OCI-LY3 (cell line): ENCODE data around the gene ZFYVE21.

Source experiments
- H2AFZ ChIP-seq: fragments of 200-600, 300-600 bp; shearing (Covaris generic); 2 replicates; pipeline ENCODE4 v1.6.0; 2014; ENCODE audit warnings: antibody characterized with exemption, low read depth, low read length
- H3K27ac ChIP-seq: fragments of 200-600, 300-600 bp; sonication (generic); 2 replicates; pipeline ENCODE4 v1.5.1; 2014; ENCODE audit warnings: mild to moderate bottlenecking, low read length, moderate library complexity, mixed read lengths
- H3K27me3 ChIP-seq: fragments of 200-600, 300-600 bp; sonication (generic); 2 replicates; pipeline ENCODE4 v1.6.1; 2014; ENCODE audit warnings: low read depth, low read length, mixed read lengths
- H3K36me3 ChIP-seq: fragments of 200-600, 300-600 bp; sonication (generic); replicated peaks from 2 replicates; pipeline ENCODE3; 2014; ENCODE audit warnings: low read depth, low read length, mixed read lengths
- H3K4me1 ChIP-seq: fragments of 300-600, 200-600 bp; sonication (generic); 2 replicates; pipeline ENCODE4 v1.6.1; 2014; ENCODE audit warnings: low read length, mixed read lengths
- H3K4me2 ChIP-seq: fragments of 200-600, 300-600 bp; sonication (generic); 2 replicates; pipeline ENCODE4 v1.6.1; 2014; ENCODE audit warnings: low read length, mixed read lengths
- H3K4me3 ChIP-seq: fragments of 300-600, 200-600 bp; sonication (generic); 2 replicates; pipeline ENCODE4 v1.5.1; 2014; ENCODE audit warnings: antibody characterized with exemption, mild to moderate bottlenecking, low read length, moderate library complexity
- H3K79me2 ChIP-seq: fragments of 300-600, 200-600 bp; shearing (Covaris generic); 2 replicates; pipeline ENCODE4 v1.6.1; 2014; ENCODE audit warnings: mild to moderate bottlenecking, low read length, mixed read lengths
- H3K9ac ChIP-seq: fragments of 300-600, 200-600 bp; shearing (Covaris generic); 2 replicates; pipeline ENCODE4 v1.6.0; 2014; ENCODE audit warnings: mild to moderate bottlenecking, low read length, moderate library complexity
- H3K9me3 ChIP-seq: fragments of 200-600, 300-600 bp; shearing (Covaris generic); 2 replicates; pipeline ENCODE4 v1.6.1; 2014; ENCODE audit warnings: low read length, mixed read lengths; ENCODE audit not compliant: insufficient read depth
- H4K20me1 ChIP-seq: fragments of 200-600, 300-600 bp; sonication (generic); 2 replicates; pipeline ENCODE4 v1.6.1; 2016; ENCODE audit warnings: low read length, mixed read lengths; ENCODE audit not compliant: insufficient read depth
- EZH2phosphoT487 ChIP-seq: fragments of 200-600 bp; shearing (Covaris generic); IDR thresholded peaks from 2 replicates; pipeline ENCODE4 v1.6.1; 2018; ENCODE audit warnings: antibody characterized with exemption, mixed run types, low read depth
- TF ChIP-seq, protein P1 (sequence below): fragments of 200-600, 300-600 bp; sonication (generic); IDR thresholded peaks from 2 replicates; pipeline ENCODE4 v1.5.1; 2014; ENCODE audit warnings: antibody characterized with exemption, low read length, low read depth

The ZFYVE21 gene

DNA sequence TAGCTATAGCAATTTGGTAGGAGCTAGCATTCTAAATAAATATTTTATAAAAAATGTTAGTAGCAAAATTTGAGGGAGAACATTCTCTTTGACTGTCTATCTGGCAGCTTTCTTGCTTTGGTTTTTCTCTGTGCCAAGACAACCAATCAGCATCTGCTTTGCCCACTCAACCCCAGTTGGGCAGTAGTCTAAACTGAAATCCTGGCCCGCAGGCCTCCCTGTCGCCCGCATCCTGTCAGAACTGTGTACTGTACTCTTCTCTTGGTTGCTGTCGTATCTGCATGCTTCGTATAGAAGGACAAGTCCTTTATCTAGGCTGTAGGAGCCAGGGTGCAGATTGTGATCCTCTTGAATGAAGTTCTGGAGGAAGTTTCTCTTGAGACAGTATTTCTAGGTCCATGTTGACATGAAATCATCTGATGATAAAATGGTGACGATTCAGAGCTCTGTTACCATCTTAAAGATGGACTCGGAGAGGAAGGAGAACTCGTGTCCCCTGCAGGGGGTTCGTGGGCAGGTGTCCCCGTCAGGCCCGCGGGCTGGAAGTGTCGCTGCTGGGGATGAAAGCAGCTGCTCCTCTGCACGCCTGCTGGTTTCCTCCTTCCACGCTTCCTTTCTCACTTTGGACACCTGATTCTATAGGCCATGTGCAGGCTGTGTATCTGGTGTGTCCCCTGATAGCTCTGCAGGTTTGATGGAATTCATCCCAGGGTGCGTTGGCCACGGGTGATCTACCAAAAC lies 34.9 kb upstream of the ZFYVE21 start:
- no peaks in the 10 kb centered on the region for H3K27me3 ChIP-seq
- no peak overlapping the region for H2AFZ ChIP-seq
- H3K4me2 ChIP-seq = no peak overlapping the region
- no peaks in the 10 kb centered on the region for H4K20me1 ChIP-seq
- H3K9me3 ChIP-seq = no peaks in the 10 kb centered on the region
- H3K9ac ChIP-seq = no peak overlapping the region
- no peak overlapping the region for H3K27ac ChIP-seq
- H3K79me2 ChIP-seq = no peaks in the 10 kb centered on the region
- no peak overlapping the region for H3K4me3 ChIP-seq
- TF ChIP-seq, protein P1, sequence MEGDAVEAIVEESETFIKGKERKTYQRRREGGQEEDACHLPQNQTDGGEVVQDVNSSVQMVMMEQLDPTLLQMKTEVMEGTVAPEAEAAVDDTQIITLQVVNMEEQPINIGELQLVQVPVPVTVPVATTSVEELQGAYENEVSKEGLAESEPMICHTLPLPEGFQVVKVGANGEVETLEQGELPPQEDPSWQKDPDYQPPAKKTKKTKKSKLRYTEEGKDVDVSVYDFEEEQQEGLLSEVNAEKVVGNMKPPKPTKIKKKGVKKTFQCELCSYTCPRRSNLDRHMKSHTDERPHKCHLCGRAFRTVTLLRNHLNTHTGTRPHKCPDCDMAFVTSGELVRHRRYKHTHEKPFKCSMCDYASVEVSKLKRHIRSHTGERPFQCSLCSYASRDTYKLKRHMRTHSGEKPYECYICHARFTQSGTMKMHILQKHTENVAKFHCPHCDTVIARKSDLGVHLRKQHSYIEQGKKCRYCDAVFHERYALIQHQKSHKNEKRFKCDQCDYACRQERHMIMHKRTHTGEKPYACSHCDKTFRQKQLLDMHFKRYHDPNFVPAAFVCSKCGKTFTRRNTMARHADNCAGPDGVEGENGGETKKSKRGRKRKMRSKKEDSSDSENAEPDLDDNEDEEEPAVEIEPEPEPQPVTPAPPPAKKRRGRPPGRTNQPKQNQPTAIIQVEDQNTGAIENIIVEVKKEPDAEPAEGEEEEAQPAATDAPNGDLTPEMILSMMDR = no peak
- no peak for TF ChIP-seq EZH2phosphoT487
- H3K4me1 ChIP-seq = peaks cover 12% of the 10 kb centered on the region
- H3K36me3 ChIP-seq = peaks cover 43% of the 10 kb centered on the region

DNA sequence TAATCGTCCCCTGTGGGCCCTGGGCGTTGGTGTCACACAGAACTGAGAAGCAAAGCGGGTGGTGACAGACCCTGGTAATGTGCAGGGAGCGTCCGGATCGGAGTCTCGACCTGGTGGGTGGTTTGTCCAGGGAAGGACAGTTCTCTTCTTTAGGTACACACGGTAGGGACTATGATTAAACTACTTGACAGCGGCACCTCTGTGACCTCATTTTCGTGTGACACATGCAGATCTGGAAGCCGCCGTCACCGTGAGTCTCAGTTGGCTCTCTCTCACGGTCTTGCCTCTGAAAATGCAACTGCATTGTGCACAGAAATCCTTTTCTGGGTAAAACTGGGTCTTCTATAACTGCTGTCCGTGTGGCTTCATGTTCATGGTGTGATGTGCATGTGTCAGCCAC lies 32.5 kb upstream of the ZFYVE21 start:
- Histone ChIP-seq H3K4me3 (no peak overlapping the region), H4K20me1 (no peaks in the 10 kb centered on the region), H3K9ac (no peak overlapping the region), H3K4me1 (peaks cover 12% of the 10 kb centered on the region), H2AFZ (no peak overlapping the region), H3K4me2 (no peak overlapping the region), H3K27me3 (no peaks in the 10 kb centered on the region), H3K36me3 (peaks cover 50% of the 10 kb centered on the region), H3K9me3 (no peaks in the 10 kb centered on the region), H3K27ac (no peak overlapping the region), H3K79me2 (no peaks in the 10 kb centered on the region)
- no peak for TF ChIP-seq EZH2phosphoT487
- TF ChIP-seq, protein P1 = no peak

DNA sequence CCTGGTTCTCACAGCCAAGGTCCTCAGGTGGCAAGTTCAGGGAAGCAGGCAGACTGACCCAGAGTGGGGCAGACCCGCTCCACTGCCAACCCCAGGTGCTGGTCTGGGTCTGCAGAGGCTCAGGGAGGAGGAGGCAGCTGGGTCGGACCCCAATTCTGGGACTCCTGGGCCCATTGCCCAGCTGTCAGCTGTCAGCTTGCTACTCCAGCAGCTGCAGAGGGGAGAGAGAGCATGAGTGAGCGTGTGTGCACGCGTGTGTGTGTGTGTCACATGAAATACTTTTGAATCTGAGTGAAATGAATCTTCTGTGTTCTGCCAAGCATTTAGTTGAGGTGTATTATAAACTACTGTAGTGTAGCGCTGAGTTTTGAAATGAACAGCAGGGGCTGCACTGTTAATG lies 31.1 kb upstream of the ZFYVE21 start:
- no peak overlapping the region for H3K4me2 ChIP-seq
- H3K9me3 ChIP-seq = no peaks in the 10 kb centered on the region
- H2AFZ ChIP-seq = no peak overlapping the region
- peaks cover 16% of the 10 kb centered on the region for H3K4me1 ChIP-seq
- no peaks in the 10 kb centered on the region for H3K79me2 ChIP-seq
- no peak overlapping the region for H3K4me3 ChIP-seq
- peaks cover 55% of the 10 kb centered on the region for H3K36me3 ChIP-seq
- H3K9ac ChIP-seq = no peak overlapping the region
- no peak overlapping the region for H3K27ac ChIP-seq
- TF ChIP-seq, protein P1 = no peak
- TF ChIP-seq EZH2phosphoT487 = no peak
- H4K20me1 ChIP-seq = no peaks in the 10 kb centered on the region
- H3K27me3 ChIP-seq = no peaks in the 10 kb centered on the region

DNA sequence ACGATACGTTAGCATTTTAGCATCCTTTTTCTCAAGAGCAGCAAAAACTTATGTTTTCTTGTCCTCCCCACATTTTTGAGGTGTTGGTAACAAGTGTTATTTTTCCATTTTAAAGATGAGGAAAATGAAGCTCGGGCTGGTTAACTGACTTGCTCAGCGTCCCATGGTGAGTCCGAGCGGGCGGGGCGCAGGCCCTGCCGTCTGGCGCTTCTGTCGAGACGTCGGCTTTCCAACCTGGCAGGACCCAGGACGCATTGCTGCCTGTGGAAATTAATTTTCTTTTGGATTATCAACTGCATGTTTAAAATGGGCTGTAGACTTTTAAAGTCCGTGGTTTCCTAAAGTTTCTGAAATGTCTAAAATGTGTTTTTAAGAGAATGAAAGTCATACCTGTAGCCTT lies 30.7 kb upstream of the ZFYVE21 start:
- Histone ChIP-seq H4K20me1 (no peaks in the 10 kb centered on the region), H3K36me3 (peaks cover 52% of the 10 kb centered on the region), H3K27ac (no peak overlapping the region), H3K79me2 (no peaks in the 10 kb centered on the region), H3K4me2 (no peak overlapping the region), H3K9me3 (no peaks in the 10 kb centered on the region), H3K9ac (no peak overlapping the region), H2AFZ (no peak overlapping the region), H3K4me1 (peaks cover 16% of the 10 kb centered on the region), H3K4me3 (no peak overlapping the region), H3K27me3 (no peaks in the 10 kb centered on the region)
- TF ChIP-seq, protein P1 = no peak
- no peak for TF ChIP-seq EZH2phosphoT487
